ENCODE data around the gene FKBP1B.

DNA sequence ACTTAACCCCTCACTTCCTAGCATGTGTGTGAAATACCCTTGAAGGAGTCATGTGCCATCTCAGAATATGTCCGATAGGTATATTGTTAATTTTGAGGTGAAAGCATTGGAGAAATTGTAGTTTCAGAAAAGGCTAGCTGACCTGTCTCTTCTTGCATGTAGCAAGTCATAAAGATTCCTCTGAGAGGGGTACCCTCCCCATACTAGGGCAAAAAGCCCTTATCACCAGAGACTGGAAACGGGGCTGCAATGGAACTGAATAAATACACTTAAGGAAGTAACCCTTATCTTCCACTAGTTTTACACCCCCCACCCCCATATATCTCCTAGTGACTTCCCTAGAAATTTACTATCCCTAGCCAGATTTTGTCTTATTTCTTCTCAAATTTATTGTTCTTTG lies 28.3 kb downstream of the FKBP1B start:
- TF ChIP-seq, protein P1, sequence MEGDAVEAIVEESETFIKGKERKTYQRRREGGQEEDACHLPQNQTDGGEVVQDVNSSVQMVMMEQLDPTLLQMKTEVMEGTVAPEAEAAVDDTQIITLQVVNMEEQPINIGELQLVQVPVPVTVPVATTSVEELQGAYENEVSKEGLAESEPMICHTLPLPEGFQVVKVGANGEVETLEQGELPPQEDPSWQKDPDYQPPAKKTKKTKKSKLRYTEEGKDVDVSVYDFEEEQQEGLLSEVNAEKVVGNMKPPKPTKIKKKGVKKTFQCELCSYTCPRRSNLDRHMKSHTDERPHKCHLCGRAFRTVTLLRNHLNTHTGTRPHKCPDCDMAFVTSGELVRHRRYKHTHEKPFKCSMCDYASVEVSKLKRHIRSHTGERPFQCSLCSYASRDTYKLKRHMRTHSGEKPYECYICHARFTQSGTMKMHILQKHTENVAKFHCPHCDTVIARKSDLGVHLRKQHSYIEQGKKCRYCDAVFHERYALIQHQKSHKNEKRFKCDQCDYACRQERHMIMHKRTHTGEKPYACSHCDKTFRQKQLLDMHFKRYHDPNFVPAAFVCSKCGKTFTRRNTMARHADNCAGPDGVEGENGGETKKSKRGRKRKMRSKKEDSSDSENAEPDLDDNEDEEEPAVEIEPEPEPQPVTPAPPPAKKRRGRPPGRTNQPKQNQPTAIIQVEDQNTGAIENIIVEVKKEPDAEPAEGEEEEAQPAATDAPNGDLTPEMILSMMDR (IDR thresholded peaks at IDR 0.05), result no peak
- no peak for TF ChIP-seq POLR2A (IDR thresholded peaks at IDR 0.05)
